GM13976 (cell line): ENCODE measurements around the gene SLC27A5.

Source experiments
- DNase-seq: peaks from one replicate; pipeline ENCODE4 v3.0.0; 2012; ENCODE audit warnings: low spot score
- in situ Hi-C: fragments of 300-500 bp; cut with MboI; formaldehyde crosslinking; loops from one replicate; pipeline ENCODE4 v1.12.0; 2022; ENCODE audit warnings: low sequenced_read_pairs, mixed read lengths, inconsistent platforms; ENCODE audit not compliant: unreplicated experiment
- TF ChIP-seq, protein P1 (sequence below): IDR thresholded peaks from 2 replicates; pipeline ENCODE4 v1.5.1; 2012; ENCODE audit warnings: borderline replicate concordance, mild to moderate bottlenecking; ENCODE audit not compliant: insufficient read depth; ENCODE audit errors: extremely low read depth, missing control alignments, control extremely low read depth

SLC27A5 gene

DNA sequence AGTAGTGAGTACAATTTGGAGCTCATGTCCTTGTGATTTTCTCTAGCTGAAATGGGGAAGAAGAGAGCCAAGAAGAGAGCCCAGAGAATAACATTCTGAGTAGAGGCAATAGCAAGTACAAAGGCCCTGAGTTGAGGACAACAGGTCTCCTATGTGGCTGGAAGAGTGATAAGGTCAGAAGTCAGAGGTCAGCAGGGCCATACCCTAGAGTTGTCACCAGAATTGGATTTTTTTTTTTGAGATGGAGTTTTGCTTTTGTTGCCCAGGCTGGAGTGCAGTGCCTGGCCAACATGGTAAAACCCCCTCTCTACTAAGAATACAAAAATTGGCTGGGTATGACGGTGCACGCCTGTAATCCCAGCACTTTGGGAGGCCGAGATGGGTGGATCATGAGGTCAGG is 24.1 kb upstream of the SLC27A5 start:
- TF ChIP-seq, protein P1, sequence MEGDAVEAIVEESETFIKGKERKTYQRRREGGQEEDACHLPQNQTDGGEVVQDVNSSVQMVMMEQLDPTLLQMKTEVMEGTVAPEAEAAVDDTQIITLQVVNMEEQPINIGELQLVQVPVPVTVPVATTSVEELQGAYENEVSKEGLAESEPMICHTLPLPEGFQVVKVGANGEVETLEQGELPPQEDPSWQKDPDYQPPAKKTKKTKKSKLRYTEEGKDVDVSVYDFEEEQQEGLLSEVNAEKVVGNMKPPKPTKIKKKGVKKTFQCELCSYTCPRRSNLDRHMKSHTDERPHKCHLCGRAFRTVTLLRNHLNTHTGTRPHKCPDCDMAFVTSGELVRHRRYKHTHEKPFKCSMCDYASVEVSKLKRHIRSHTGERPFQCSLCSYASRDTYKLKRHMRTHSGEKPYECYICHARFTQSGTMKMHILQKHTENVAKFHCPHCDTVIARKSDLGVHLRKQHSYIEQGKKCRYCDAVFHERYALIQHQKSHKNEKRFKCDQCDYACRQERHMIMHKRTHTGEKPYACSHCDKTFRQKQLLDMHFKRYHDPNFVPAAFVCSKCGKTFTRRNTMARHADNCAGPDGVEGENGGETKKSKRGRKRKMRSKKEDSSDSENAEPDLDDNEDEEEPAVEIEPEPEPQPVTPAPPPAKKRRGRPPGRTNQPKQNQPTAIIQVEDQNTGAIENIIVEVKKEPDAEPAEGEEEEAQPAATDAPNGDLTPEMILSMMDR = no peak
- in situ Hi-C loops = no loop called here
- DNase-seq = no peak

DNA sequence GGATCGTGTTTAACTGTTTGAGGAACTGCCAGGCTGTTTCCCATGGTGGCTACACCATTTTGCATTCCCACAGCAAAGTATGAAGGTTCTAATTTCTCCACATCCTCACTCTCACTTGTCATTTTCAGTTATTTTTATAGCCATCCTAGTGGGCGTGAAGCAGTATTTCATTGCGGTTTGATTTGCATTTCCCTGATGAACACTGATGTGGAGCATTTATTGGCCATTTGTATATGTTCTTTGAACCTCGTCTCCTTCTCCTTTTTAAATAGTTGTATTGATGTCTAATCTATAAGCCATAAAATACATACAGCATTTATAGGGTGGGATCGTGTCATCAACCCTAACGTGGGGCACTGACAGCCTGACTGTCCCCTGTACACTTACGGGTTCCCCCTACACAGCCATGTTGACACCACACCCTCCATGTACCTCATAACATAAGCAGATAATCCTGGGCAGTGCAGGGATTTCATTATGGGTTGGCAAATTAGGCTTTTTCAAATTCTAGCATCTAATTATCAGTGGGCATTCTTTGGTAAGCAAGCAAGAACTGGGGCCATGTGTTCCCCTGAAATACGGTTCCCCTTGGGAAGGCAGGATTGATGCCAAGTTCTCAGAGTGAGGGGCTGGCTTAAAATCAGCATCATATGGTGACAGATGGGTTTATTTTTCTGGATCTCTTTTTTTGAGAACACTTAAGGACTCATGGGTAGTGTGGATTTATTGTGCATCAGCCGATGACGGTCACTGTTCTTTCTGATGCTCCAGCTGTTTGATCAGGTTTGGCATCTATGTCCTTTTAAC is 19.4 kb upstream of the SLC27A5 start:
- in situ Hi-C loops = no loop called here

DNA sequence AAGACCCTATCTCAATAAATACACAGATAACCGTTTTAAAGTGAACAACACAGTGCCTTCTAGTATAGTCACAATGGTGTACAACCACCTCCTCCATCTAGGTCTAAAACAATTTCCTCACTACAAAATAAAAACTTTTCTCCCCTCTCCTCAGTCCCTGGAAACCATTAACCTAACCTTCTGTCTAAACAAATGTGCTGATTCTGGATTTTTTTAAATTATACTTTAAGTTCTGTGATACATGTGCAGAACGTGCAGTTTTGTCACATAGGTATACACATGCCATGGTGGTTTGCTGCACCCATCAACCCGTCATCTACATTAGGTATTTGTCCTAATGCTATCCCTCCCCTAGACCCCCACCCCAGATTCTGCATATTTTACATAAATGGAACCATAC is 17.6 kb upstream of the SLC27A5 start:
- TF ChIP-seq, protein P1 = no peak
- in situ Hi-C loops = no loop called here

More for the DNA sequence above, 19.4 kb upstream of the SLC27A5 start:
- no peak for DNase-seq
- TF ChIP-seq, protein P1 = no peak

DNA sequence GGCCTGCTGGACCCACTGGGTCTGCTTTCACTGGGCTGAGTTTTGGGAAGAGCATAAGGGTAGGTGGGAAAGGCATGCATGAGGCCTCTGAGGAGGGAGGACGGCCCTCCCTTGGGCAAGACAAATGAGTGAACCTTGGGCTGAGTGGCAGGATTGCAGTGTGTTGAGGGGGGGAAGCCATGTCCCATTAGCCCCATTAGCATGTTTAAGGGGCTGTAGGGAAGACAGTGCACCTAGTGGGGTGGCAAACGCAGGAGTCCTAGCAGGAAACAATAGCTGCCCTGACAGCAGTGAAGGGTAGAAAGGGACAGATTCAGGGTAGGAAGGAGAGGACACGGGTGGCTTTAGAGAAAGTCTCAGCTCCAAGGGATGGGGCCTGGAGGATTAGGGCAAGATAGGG is 10.9 kb upstream of the SLC27A5 start:
- DNase-seq = no peak
- TF ChIP-seq, protein P1 = no peak
- in situ Hi-C loops = no loop called here

More for the DNA sequence above, 17.6 kb upstream of the SLC27A5 start:
- DNase-seq = no peak

DNA sequence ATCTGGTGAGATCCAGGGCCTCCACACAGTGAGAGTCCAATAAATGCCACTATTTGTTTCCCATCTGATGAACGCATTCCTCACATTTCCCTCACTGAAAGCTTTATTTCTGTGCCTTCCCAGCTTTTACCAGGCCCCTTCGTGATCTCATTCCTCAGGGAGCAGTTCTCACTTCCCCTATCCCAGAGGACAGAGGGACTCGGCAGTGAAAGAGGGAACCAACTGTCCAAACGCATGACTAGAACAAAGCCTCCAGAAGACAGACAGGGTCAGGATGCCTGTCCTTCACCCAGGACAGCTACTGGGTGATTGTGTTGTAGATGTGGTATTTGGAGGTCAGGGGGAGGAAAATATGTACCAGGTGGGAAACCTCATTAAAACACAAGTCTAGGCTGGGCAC is 9.9 kb upstream of the SLC27A5 start:
- no peak for DNase-seq
- in situ Hi-C loops = no loop called here
- TF ChIP-seq, protein P1 = no peak

DNA sequence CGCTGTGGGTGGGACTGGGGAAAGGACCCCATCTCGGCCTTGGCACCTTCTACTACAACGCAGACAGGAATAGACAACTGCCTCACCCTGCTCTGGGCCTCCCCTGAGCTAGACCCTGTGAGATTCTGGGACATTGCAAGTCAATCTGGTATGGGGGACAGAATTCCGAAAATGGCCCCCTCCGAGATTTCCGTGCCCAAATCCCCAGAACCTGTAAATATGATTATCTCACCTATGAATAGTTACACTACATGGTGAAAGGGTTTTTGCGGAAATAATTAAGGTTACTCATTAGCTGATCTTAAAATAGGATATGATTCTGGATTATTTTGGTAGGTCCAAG is 8.4 kb upstream of the SLC27A5 start:
- in situ Hi-C loops = no loop called here
- TF ChIP-seq, protein P1 = no peak
- DNase-seq = no peak
